ENCODE results near the gene HELQ.

DNA sequence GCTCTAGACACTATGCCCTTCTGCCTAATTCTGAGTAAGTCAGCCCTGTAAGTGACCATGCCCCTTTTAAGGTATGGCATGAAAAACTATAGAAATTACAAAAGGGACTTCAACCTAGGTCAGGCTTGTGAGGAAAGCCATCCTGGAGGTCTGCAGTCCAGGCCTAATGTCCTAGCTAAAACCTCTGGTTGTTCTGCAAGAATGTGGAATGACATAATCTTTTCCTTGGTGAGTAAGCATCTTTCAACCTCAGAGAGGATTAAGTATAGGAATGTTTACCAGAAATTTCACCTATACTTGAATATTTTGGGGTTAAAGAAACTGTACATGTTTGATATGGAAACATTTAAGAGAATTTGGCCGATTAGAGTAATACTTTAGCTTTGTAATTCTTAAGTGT lies 97.2 kb downstream of the HELQ start:
- TF ChIP-seq POLR2AphosphoS5 (IDR thresholded peaks at IDR 0.05; ENCODE audit: low read depth, low read length) (no peak), POLR2A (IDR thresholded peaks at IDR 0.05; ENCODE audit: low read depth, low read length) (no peak), TAF1 (IDR thresholded peaks at IDR 0.05; ENCODE audit: borderline replicate concordance, low read depth, low read length) (no peak)
